Measurements from ENCODE around the gene CD84.

- TF ChIP-seq CTCF (IDR thresholded peaks at IDR 0.05) (no peak), POLR2A (IDR thresholded peaks at IDR 0.05) (no peak)
Observed at GRCh38 chr1:160608941-160609340, 29.6 kb upstream of the CD84 start.
